Left lung (tissue), 10 donors: ENCODE measurements around the gene GLI3. TPM values are rescaled to one million over a fixed set of nuclear protein-coding genes. Genes with fewer than 3 reads are reported as not detected.

Source experiments
- ATAC-seq: fragments of 200-7000 bp; cut with Tn5 transposase; one replicate; pipeline ENCODE4 v1.9.1; 2020; ENCODE audit warnings: moderate library complexity
- DNase-seq, 4 donors: peaks; one replicate each; pipeline ENCODE4 v3.0.0-alpha.2; 2013 to 2020
- H3K27ac ChIP-seq, 2 donors: fragments of 200-600 bp; sonication (generic) in 1 of 2; one replicate each; pipeline versions ENCODE4 v1.5.0 to v1.8.0; 2020 to 2021
- H3K27me3 ChIP-seq, 2 donors: fragments of 200-600 bp; sonication (generic) in 1 of 2; one replicate each; pipeline versions ENCODE4 v1.5.0 to v1.8.0; 2020 to 2021
- H3K36me3 ChIP-seq, 2 donors: fragments of 200-600 bp; sonication (generic) in 1 of 2; one replicate each; pipeline versions ENCODE4 v1.5.0 to v1.8.0; 2020 to 2021
- H3K4me1 ChIP-seq, 2 donors: fragments of 200-600 bp; one replicate each; pipeline ENCODE4 v1.8.0; 2021
- H3K4me3 ChIP-seq, 2 donors: fragments of 200-600 bp; sonication (generic) in 1 of 2; one replicate each; pipeline versions ENCODE4 v1.5.0 to v1.8.0; 2020 to 2021; ENCODE audit warnings: mild to moderate bottlenecking in 1 of 2
- H3K9me3 ChIP-seq, 2 donors: fragments of 200-600 bp; sonication (generic) in 1 of 2; one replicate each; pipeline versions ENCODE4 v1.5.0 to v1.8.0; 2020 to 2021
- intact Hi-C, 2 donors: fragments of 100-400 bp; cut with DNase I; formaldehyde crosslinking; loops; one replicate each; pipeline versions ENCODE4 v1.11.2 to v1.14.2; 2022
- polyA plus RNA-seq, 6 donors: library from polyadenylated mRNA; unstranded; fragments of 120-200 nt; gene quantifications; one replicate each; pipeline ENCODE4 v1.2.1, GENCODE V29; 2013; ENCODE audit not compliant: insufficient read length in 6 of 6
- total RNA-seq, 2 donors: library from RNA; stranded (reverse); fragmentation: NEBNext Ultra II Directional; extraction: Animal tissue kit (Norgen Biotek cat#: 25700); gene quantifications; one replicate each; pipeline ENCODE4 v1.2.1, GENCODE V29; 2021
- TF ChIP-seq, protein P1 (sequence below), 2 donors: fragments of 200-600 bp; sonication (generic) in 1 of 2; IDR thresholded peaks; one replicate each; pipeline versions ENCODE4 v1.5.0 to v1.8.0; 2021; ENCODE audit warnings: antibody characterized with exemption in 2 of 2
- donor health status: DM: no; HTN: yes; CAD: no.
- donor health status: DM: no; HTN: no; CAD: no.

GLI3 gene
- total and polyA plus RNA-seq, 8 donors = 20.3 to 38.0 (median 31.3) TPM

DNA sequence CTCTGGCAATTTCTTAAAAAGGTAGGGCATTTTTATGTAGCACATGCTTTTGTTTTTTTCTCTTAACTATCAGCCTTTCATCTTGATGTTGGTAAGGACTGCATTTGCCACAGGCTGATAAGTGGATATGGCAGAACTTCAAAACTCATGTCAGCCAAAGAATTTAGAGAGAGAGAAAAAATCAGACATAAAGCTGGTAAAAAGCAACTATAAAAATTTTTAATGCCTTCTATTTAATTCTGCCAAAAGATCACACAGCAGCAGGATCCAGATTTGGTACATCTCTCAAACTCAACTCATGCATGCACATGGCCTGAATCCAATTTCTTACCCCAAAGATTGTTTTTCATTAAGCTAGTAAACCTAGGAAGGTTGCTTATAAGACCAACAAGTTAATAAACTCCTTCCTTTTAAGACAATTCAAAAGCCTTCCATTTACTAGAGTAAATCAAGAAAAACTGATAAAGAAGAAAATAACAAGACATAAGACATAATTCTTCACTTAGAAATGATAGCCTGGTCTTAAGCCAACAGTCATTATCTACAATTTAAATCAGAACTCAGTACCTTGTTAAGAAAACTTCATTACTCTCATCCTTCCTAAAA lies 69.3 kb downstream of the GLI3 start:
- no peaks in the 10 kb centered on the region for H3K27me3 ChIP-seq
- ATAC-seq (no peak), DNase-seq (no peak)
- intact Hi-C loops = no loop called here
- no peak overlapping the region for H3K27ac ChIP-seq
- no peaks in the 10 kb centered on the region for H3K36me3 ChIP-seq
- H3K4me3 ChIP-seq = no peak overlapping the region
- H3K4me1 ChIP-seq = peaks cover 0 to 4% of the 10 kb centered on the region in 2 donors
- no peaks in the 10 kb centered on the region for H3K9me3 ChIP-seq
- TF ChIP-seq, protein P1, sequence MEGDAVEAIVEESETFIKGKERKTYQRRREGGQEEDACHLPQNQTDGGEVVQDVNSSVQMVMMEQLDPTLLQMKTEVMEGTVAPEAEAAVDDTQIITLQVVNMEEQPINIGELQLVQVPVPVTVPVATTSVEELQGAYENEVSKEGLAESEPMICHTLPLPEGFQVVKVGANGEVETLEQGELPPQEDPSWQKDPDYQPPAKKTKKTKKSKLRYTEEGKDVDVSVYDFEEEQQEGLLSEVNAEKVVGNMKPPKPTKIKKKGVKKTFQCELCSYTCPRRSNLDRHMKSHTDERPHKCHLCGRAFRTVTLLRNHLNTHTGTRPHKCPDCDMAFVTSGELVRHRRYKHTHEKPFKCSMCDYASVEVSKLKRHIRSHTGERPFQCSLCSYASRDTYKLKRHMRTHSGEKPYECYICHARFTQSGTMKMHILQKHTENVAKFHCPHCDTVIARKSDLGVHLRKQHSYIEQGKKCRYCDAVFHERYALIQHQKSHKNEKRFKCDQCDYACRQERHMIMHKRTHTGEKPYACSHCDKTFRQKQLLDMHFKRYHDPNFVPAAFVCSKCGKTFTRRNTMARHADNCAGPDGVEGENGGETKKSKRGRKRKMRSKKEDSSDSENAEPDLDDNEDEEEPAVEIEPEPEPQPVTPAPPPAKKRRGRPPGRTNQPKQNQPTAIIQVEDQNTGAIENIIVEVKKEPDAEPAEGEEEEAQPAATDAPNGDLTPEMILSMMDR (IDR thresholded peaks at IDR 0.05) = no peak

DNA sequence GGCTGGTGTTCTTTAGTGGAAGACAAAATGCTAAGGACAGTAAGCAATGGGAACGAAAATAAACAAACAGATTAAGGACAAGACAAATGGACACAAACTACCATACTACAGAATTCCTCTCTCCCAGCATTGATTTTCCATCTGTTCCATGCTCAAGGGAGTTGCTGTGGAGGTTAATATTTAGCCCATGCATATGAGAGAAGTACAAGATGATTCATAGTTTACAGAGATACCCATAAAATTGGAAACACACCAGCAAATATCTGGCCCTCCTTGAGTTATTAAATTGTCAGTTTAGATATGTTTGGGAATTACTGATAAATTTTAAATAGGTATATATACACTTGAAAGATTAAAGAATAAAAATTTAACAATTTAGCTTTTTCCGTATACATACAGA lies 69.8 kb downstream of the GLI3 start:
- Histone ChIP-seq H3K9me3 (no peaks in the 10 kb centered on the region), H3K36me3 (no peaks in the 10 kb centered on the region), H3K27me3 (no peaks in the 10 kb centered on the region), H3K27ac (no peak overlapping the region), H3K4me1 (peaks cover 0 to 4% of the 10 kb centered on the region in 2 donors), H3K4me3 (no peak overlapping the region)
- TF ChIP-seq, protein P1 (IDR thresholded peaks at IDR 0.05) = no peak
- DNase-seq (no peak), ATAC-seq (no peak)
- intact Hi-C loops = no loop called here

DNA sequence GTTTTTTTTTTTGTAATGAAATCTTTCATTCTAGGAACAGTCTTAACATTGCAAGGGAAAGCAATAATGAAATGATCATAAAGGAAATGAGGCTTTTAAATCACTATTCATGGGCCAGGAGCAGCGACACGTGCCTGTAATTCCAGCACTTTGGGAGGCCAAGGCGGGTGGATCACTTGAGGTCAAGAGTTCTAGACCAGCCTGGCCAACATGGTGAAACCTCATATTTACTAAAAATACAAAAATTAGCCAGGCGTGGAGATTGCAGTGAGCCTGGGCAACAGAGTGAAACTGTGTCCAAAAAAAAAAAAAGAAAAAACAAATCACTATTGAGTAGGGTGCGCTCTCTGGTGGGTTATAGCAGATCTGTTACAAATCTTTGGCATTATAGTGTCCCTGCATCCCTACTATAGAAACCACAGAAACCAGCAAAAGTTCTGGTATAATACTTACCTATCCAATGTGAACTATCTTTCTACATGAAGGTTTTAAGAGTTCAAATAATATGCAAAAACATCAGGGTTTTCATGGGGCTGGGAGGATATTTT lies 72.1 kb downstream of the GLI3 start:
- no peaks in the 10 kb centered on the region for H3K36me3 ChIP-seq
- H3K4me1 ChIP-seq = peaks cover 0 to 4% of the 10 kb centered on the region in 2 donors
- ATAC-seq = no peak
- no peak for DNase-seq
- no peak overlapping the region for H3K27ac ChIP-seq
- H3K9me3 ChIP-seq = no peaks in the 10 kb centered on the region
- intact Hi-C loops = no loop called here
- H3K27me3 ChIP-seq = no peaks in the 10 kb centered on the region
- H3K4me3 ChIP-seq = no peak overlapping the region
- TF ChIP-seq, protein P1 (IDR thresholded peaks at IDR 0.05) = no peak

DNA sequence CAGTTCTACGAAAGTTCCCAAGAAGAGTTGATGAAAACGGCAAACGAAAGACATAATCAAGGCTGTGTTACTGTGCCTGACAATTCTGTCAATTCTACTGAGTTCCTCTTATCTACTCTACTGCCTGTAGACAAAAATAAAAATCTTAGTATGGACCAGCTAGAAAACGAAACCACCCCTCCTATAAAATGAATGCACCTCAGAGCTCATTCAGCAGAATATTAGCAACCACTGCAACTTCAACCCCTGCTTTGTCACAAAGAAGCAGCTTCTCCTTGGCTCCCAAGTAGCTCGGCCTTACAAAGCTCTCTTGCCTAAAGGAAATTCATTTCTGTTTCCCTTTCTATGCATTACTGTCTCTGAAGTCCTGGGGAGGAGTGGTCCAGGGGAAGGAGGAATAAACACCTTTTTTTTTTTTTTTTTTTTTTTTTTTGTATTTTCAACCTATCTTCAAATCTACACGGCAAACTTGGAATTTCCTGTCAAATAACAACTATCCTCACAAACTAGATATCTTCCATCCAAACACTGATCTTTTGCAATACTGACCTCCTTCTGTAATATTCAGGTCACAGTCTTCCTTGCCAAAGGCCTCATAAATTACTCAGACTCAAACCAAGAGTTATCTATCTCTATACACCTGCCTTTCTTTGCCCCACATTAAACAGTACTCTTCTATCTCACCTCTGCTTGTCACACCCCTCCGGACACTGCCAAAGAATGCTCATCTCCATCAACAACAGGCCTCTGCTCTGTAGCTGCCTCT lies 74.3 kb downstream of the GLI3 start:
- Histone ChIP-seq H3K36me3 (no peaks in the 10 kb centered on the region), H3K4me1 (peaks cover 0 to 4% of the 10 kb centered on the region in 2 donors), H3K4me3 (no peak overlapping the region), H3K9me3 (no peaks in the 10 kb centered on the region), H3K27ac (no peak overlapping the region), H3K27me3 (no peaks in the 10 kb centered on the region)
- ATAC-seq (no peak), DNase-seq (no peak)
- intact Hi-C loops = no loop called here
- TF ChIP-seq, protein P1 (IDR thresholded peaks at IDR 0.05) = no peak

DNA sequence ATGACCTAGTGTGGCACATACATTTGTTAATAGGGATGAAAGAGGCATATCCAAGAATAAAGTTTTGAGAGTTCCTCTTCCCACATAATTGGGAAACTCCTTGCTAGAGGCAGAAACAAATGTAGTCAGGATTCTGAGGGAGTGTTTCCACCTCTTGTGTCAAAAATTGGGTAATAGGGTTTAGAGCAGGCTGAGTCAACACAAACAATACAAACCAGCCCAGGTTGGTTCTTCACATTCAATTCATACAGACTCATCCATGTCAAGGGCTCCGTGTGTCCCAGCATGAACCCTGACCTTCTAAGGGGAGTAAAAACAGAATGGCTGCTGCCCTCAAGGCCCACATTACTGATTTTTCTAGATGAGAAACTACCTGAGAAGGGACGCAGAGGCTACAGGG lies 75.3 kb downstream of the GLI3 start:
- Histone ChIP-seq H3K4me3 (no peak overlapping the region), H3K4me1 (no peaks in the 10 kb centered on the region), H3K27ac (no peak overlapping the region), H3K36me3 (no peaks in the 10 kb centered on the region), H3K9me3 (no peaks in the 10 kb centered on the region), H3K27me3 (no peaks in the 10 kb centered on the region)
- ATAC-seq (peak; percentile 88), DNase-seq (no peak)
- TF ChIP-seq, protein P1 (IDR thresholded peaks at IDR 0.05) = no peak
- intact Hi-C loops = no loop called here
